Measurements from ENCODE around the gene NBAS. TPM values are rescaled to one million over a fixed set of nuclear protein-coding genes. Genes with fewer than 3 reads are reported as not detected.
A peak's percentile ranks its signal among the peaks of the same experiment; 100 is the strongest.

NBAS gene
- total and polyA plus RNA-seq, 9 of the 15 experiments (the other 6 are each of a cell fraction or from before 2014, with no cell fraction given) = 15.3 to 94.4 (median 69.9) TPM

DNA sequence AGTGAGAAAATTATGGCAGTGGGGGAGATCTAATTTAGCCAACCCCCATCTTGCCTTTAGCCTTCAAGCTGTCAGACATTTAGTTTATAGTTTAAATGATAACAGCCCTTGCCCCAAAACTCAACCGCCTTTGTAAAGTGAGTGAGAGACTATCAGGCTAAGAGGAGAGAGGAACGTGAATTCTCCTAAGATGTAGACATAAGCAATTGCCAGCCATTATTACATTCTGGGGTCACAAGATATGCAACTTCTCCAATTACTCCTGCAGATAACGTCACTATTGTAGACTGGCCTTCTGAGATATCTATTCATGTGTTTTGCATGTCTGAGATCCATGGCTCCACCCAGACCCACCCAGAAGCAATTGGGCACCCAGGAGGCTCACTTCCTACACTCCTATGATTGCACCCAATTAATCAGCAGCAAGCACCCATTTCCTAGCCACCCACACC lies 307.3 kb downstream of the NBAS start (continued):
- TF ChIP-seq, protein P1, sequence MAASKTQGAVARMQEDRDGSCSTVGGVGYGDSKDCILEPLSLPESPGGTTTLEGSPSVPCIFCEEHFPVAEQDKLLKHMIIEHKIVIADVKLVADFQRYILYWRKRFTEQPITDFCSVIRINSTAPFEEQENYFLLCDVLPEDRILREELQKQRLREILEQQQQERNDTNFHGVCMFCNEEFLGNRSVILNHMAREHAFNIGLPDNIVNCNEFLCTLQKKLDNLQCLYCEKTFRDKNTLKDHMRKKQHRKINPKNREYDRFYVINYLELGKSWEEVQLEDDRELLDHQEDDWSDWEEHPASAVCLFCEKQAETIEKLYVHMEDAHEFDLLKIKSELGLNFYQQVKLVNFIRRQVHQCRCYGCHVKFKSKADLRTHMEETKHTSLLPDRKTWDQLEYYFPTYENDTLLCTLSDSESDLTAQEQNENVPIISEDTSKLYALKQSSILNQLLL (CRISPR knock-in tag; IDR thresholded peaks at IDR 0.05; ENCODE audit: borderline replicate concordance) = no peak
- TF ChIP-seq, protein P2, sequence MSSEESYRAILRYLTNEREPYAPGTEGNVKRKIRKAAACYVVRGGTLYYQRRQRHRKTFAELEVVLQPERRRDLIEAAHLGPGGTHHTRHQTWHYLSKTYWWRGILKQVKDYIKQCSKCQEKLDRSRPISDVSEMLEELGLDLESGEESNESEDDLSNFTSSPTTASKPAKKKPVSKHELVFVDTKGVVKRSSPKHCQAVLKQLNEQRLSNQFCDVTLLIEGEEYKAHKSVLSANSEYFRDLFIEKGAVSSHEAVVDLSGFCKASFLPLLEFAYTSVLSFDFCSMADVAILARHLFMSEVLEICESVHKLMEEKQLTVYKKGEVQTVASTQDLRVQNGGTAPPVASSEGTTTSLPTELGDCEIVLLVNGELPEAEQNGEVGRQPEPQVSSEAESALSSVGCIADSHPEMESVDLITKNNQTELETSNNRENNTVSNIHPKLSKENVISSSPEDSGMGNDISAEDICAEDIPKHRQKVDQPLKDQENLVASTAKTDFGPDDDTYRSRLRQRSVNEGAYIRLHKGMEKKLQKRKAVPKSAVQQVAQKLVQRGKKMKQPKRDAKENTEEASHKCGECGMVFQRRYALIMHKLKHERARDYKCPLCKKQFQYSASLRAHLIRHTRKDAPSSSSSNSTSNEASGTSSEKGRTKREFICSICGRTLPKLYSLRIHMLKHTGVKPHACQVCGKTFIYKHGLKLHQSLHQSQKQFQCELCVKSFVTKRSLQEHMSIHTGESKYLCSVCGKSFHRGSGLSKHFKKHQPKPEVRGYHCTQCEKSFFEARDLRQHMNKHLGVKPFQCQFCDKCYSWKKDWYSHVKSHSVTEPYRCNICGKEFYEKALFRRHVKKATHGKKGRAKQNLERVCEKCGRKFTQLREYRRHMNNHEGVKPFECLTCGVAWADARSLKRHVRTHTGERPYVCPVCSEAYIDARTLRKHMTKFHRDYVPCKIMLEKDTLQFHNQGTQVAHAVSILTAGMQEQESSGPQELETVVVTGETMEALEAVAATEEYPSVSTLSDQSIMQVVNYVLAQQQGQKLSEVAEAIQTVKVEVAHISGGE (CRISPR knock-in tag; IDR thresholded peaks at IDR 0.05) = peak in 1 of 3 experiments; percentile 48; a peak in 1 of 6 replicates
- TF ChIP-seq ZNF444 (CRISPR knock-in tag; IDR thresholded peaks at IDR 0.05) (no peak), DPF2 (IDR thresholded peaks at IDR 0.05) (peak; percentile 76), MTF1 (CRISPR knock-in tag; IDR thresholded peaks at IDR 0.05; ENCODE audit: borderline replicate concordance) (no peak), ZNF24 (IDR thresholded peaks at IDR 0.05) (no peak), ATF1 (CRISPR knock-in tag; IDR thresholded peaks at IDR 0.05) (no peak), ATF1 (tag; IDR thresholded peaks at IDR 0.05) (peak; percentile 59), SRF (CRISPR knock-in tag; IDR thresholded peaks at IDR 0.05) (peak in 1 of 2 experiments; percentile 16; a peak in 1 of 4 replicates), CSDE1 (IDR thresholded peaks at IDR 0.05) (no peak), TRIM24 (IDR thresholded peaks at IDR 0.05) (peak in 1 of 2 experiments; percentile 32; a peak in 1 of 4 replicates), SNIP1 (IDR thresholded peaks at IDR 0.05; ENCODE audit: low read depth) (no peak)
- TF ChIP-seq, protein P3, sequence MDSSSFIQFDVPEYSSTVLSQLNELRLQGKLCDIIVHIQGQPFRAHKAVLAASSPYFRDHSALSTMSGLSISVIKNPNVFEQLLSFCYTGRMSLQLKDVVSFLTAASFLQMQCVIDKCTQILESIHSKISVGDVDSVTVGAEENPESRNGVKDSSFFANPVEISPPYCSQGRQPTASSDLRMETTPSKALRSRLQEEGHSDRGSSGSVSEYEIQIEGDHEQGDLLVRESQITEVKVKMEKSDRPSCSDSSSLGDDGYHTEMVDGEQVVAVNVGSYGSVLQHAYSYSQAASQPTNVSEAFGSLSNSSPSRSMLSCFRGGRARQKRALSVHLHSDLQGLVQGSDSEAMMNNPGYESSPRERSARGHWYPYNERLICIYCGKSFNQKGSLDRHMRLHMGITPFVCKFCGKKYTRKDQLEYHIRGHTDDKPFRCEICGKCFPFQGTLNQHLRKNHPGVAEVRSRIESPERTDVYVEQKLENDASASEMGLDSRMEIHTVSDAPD (CRISPR knock-in tag; IDR thresholded peaks at IDR 0.05) = no peak
- TF ChIP-seq, protein P4, sequence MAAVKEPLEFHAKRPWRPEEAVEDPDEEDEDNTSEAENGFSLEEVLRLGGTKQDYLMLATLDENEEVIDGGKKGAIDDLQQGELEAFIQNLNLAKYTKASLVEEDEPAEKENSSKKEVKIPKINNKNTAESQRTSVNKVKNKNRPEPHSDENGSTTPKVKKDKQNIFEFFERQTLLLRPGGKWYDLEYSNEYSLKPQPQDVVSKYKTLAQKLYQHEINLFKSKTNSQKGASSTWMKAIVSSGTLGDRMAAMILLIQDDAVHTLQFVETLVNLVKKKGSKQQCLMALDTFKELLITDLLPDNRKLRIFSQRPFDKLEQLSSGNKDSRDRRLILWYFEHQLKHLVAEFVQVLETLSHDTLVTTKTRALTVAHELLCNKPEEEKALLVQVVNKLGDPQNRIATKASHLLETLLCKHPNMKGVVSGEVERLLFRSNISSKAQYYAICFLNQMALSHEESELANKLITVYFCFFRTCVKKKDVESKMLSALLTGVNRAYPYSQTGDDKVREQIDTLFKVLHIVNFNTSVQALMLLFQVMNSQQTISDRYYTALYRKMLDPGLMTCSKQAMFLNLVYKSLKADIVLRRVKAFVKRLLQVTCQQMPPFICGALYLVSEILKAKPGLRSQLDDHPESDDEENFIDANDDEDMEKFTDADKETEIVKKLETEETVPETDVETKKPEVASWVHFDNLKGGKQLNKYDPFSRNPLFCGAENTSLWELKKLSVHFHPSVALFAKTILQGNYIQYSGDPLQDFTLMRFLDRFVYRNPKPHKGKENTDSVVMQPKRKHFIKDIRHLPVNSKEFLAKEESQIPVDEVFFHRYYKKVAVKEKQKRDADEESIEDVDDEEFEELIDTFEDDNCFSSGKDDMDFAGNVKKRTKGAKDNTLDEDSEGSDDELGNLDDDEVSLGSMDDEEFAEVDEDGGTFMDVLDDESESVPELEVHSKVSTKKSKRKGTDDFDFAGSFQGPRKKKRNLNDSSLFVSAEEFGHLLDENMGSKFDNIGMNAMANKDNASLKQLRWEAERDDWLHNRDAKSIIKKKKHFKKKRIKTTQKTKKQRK (IDR thresholded peaks at IDR 0.05; ENCODE audit: borderline replicate concordance, low read depth, low read length) = no peak
- TF ChIP-seq, protein P5, sequence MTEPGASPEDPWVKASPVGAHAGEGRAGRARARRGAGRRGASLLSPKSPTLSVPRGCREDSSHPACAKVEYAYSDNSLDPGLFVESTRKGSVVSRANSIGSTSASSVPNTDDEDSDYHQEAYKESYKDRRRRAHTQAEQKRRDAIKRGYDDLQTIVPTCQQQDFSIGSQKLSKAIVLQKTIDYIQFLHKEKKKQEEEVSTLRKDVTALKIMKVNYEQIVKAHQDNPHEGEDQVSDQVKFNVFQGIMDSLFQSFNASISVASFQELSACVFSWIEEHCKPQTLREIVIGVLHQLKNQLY (CRISPR knock-in tag; conservative IDR thresholded peaks at IDR 0.05) = no peak
- TF ChIP-seq, protein P6, sequence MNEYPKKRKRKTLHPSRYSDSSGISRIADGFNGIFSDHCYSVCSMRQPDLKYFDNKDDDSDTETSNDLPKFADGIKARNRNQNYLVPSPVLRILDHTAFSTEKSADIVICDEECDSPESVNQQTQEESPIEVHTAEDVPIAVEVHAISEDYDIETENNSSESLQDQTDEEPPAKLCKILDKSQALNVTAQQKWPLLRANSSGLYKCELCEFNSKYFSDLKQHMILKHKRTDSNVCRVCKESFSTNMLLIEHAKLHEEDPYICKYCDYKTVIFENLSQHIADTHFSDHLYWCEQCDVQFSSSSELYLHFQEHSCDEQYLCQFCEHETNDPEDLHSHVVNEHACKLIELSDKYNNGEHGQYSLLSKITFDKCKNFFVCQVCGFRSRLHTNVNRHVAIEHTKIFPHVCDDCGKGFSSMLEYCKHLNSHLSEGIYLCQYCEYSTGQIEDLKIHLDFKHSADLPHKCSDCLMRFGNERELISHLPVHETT (CRISPR knock-in tag; conservative IDR thresholded peaks at IDR 0.05 in 1 of 2, IDR thresholded peaks at IDR 0.05 in 1 of 2) = no peak

Measured in K562 (cell line).